PFSK-1 (cell line): ENCODE measurements around the gene TANGO2.

ENCODE experiments used
- FOXP2 ChIP-seq: optimal IDR thresholded peaks from 2 replicates; pipeline ENCODE3; 2011; ENCODE audit warnings: borderline replicate concordance, control low read depth, inconsistent platforms; ENCODE audit not compliant: insufficient read depth; ENCODE audit errors: extremely low read length, extremely low read depth
- POLR2AphosphoS5 ChIP-seq: IDR thresholded peaks from 2 replicates; pipeline ENCODE4 v1.6.1; 2012; ENCODE audit warnings: low read depth, mild to moderate bottlenecking, control low read depth, low read length, moderate library complexity
- SIN3A ChIP-seq: IDR thresholded peaks from 2 replicates; pipeline ENCODE4 v1.6.1; 2012; ENCODE audit warnings: mild to moderate bottlenecking, low read length, moderate library complexity, borderline replicate concordance; ENCODE audit not compliant: insufficient read depth
- TAF1 ChIP-seq: IDR thresholded peaks from 2 replicates; pipeline ENCODE4 v1.6.1; 2012; ENCODE audit warnings: low read length, control low read depth, borderline replicate concordance; ENCODE audit not compliant: insufficient read depth
- TF ChIP-seq, protein P1 (sequence below), 2 experiments: IDR thresholded peaks; 2 replicates each; pipeline versions ENCODE4 v1.6.1 to v1.8.0; 2011 to 2012; ENCODE audit warnings: low read depth in 2 of 2, low read length in 2 of 2, control low read depth in 1 of 2, inconsistent platforms in 1 of 2, mild to moderate bottlenecking in 1 of 2, moderate library complexity in 1 of 2; ENCODE audit not compliant: insufficient read depth in 1 of 2

DNA sequence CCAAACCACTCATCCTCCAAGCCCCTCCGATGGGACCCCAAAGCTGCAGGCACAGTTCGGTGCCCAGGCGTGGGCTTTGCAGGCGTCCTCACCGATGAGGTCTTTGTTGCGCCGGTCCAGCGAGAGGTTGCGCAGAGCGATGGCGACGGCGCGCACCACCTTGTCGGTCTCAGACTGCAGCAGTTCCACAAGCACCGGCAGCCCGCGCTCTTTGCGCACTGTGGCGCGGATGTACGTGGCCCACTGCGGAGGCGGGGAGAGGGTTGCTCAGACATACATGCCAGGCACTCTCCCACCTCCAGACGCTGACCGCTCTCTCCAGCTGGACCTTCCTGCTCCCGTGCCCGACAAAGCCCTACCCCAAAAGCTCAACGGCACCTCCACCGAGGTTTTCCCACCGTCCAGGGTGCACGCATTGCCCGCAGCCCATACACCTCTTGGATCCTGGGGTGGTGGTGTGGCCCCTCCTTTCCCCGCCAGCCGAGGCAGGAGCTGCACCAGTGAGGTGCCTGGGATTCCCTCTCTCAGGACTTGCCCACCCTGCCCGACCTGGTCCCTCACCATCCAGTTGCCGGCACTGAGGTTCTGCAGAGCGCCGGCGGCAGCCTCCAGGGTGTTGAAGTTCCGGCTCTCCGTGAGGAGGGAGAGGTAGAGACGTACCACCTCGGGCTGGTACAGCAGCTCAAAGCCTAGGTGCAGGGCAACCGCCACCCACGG is 47.2 kb upstream of the TANGO2 start:
- TF ChIP-seq POLR2AphosphoS5 (no peak), SIN3A (no peak), TAF1 (no peak), FOXP2 (no peak)
- TF ChIP-seq, protein P1, sequence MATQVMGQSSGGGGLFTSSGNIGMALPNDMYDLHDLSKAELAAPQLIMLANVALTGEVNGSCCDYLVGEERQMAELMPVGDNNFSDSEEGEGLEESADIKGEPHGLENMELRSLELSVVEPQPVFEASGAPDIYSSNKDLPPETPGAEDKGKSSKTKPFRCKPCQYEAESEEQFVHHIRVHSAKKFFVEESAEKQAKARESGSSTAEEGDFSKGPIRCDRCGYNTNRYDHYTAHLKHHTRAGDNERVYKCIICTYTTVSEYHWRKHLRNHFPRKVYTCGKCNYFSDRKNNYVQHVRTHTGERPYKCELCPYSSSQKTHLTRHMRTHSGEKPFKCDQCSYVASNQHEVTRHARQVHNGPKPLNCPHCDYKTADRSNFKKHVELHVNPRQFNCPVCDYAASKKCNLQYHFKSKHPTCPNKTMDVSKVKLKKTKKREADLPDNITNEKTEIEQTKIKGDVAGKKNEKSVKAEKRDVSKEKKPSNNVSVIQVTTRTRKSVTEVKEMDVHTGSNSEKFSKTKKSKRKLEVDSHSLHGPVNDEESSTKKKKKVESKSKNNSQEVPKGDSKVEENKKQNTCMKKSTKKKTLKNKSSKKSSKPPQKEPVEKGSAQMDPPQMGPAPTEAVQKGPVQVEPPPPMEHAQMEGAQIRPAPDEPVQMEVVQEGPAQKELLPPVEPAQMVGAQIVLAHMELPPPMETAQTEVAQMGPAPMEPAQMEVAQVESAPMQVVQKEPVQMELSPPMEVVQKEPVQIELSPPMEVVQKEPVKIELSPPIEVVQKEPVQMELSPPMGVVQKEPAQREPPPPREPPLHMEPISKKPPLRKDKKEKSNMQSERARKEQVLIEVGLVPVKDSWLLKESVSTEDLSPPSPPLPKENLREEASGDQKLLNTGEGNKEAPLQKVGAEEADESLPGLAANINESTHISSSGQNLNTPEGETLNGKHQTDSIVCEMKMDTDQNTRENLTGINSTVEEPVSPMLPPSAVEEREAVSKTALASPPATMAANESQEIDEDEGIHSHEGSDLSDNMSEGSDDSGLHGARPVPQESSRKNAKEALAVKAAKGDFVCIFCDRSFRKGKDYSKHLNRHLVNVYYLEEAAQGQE (IDR thresholded peaks at IDR 0.05; ENCODE audit: insufficient read depth in 1 of 2, low read depth in 2 of 2, low read length in 2 of 2), result no peak
